Liver (tissue), 9 donors: Measurements from ENCODE around the gene ZNF765. TPM values are rescaled to one million over a fixed set of nuclear protein-coding genes. Genes with fewer than 3 reads are reported as not detected.

Experiments
- DNase-seq: peaks from one replicate; pipeline ENCODE4 v3.0.0-alpha.2; 2017; ENCODE audit warnings: low spot score
- H3K27ac ChIP-seq, 2 donors: one replicate each; pipeline ENCODE4 v1.7.0; 2013; ENCODE audit warnings: inconsistent platforms in 2 of 2, low read length in 2 of 2, control low read depth in 1 of 2, low read depth in 1 of 2, mild to moderate bottlenecking in 1 of 2
- H3K27me3 ChIP-seq, 4 donors: one replicate each; pipeline versions ENCODE4 v1.6.1 to v1.7.0; 2013; ENCODE audit warnings: low read length in 3 of 4, inconsistent platforms in 1 of 4, mild to moderate bottlenecking in 1 of 4, moderate library complexity in 1 of 4; ENCODE audit not compliant: control insufficient read depth in 4 of 4, insufficient read depth in 4 of 4
- H3K36me3 ChIP-seq, 4 donors: one replicate each; pipeline versions ENCODE4 v1.6.1 to v1.7.0; 2013; ENCODE audit warnings: low read length in 3 of 4, mild to moderate bottlenecking in 3 of 4, low read depth in 1 of 4, moderate library complexity in 1 of 4; ENCODE audit not compliant: control insufficient read depth in 4 of 4, insufficient read depth in 3 of 4
- H3K4me1 ChIP-seq, 4 donors: one replicate each; pipeline versions ENCODE4 v1.6.1 to v1.7.0; 2013; ENCODE audit warnings: low read length in 3 of 4, mild to moderate bottlenecking in 3 of 4, moderate library complexity in 1 of 4; ENCODE audit not compliant: control insufficient read depth in 4 of 4, insufficient read depth in 4 of 4
- H3K4me3 ChIP-seq, 3 donors: one replicate each; pipeline versions ENCODE4 v1.6.1 to v1.7.0; 2013; ENCODE audit warnings: low read length in 3 of 3, control low read depth in 1 of 3, low read depth in 1 of 3, mild to moderate bottlenecking in 1 of 3
- H3K9ac ChIP-seq, 2 donors: one replicate each; pipeline ENCODE4 v1.7.0; 2013; ENCODE audit warnings: low read length in 2 of 2, mild to moderate bottlenecking in 2 of 2, moderate library complexity in 2 of 2, control low read depth in 1 of 2, low read depth in 1 of 2
- H3K9me3 ChIP-seq, 4 donors: one replicate each; pipeline versions ENCODE4 v1.6.1 to v1.7.0; 2013; ENCODE audit warnings: low read length in 3 of 4; ENCODE audit not compliant: control insufficient read depth in 4 of 4
- ATF3 ChIP-seq: IDR thresholded peaks from 2 replicates; pipeline ENCODE4 v1.6.1; 2016; ENCODE audit warnings: antibody characterized with exemption
- EGR1 ChIP-seq, 2 donors: IDR thresholded peaks; 2 replicates each; pipeline ENCODE4 v1.6.1; 2016 to 2018; ENCODE audit warnings: antibody characterized with exemption in 2 of 2, low read depth in 2 of 2
- FOXA1 ChIP-seq: IDR thresholded peaks from 2 replicates; pipeline ENCODE4 v1.6.1; 2016; ENCODE audit warnings: antibody characterized with exemption
- FOXA2 ChIP-seq: IDR thresholded peaks from 2 replicates; pipeline ENCODE4 v1.6.1; 2016; ENCODE audit warnings: antibody characterized with exemption
- GABPA ChIP-seq, 2 donors: IDR thresholded peaks in 1 of 2; conservative IDR thresholded peaks in 1 of 2; 2 replicates each; pipeline ENCODE4 v1.6.1; 2016; ENCODE audit warnings: antibody characterized with exemption in 2 of 2, mild to moderate bottlenecking in 1 of 2, moderate library complexity in 1 of 2
- HNF4A ChIP-seq, 2 donors: conservative IDR thresholded peaks; 2 replicates each; pipeline ENCODE4 v1.6.1; 2016; ENCODE audit warnings: antibody characterized with exemption in 2 of 2, mild to moderate bottlenecking in 2 of 2
- HNF4G ChIP-seq: IDR thresholded peaks from 2 replicates; pipeline ENCODE4 v1.6.1; 2016; ENCODE audit warnings: antibody characterized with exemption
- JUND ChIP-seq, 2 donors: IDR thresholded peaks; 2 replicates each; pipeline ENCODE4 v1.6.1; 2016; ENCODE audit warnings: antibody characterized with exemption in 2 of 2
- NR2F2 ChIP-seq: IDR thresholded peaks from 2 replicates; pipeline ENCODE4 v1.6.1; 2016; ENCODE audit warnings: antibody characterized with exemption
- RAD21 ChIP-seq, 2 donors: IDR thresholded peaks; 2 replicates each; pipeline ENCODE4 v1.6.1; 2016; ENCODE audit warnings: antibody characterized with exemption in 2 of 2, mild to moderate bottlenecking in 2 of 2
- REST ChIP-seq: IDR thresholded peaks from 2 replicates; pipeline ENCODE4 v1.6.1; 2016; ENCODE audit warnings: antibody characterized with exemption, mild to moderate bottlenecking
- RXRA ChIP-seq, 2 donors: IDR thresholded peaks; 2 replicates each; pipeline ENCODE4 v1.6.1; 2017 to 2018; ENCODE audit warnings: antibody characterized with exemption in 2 of 2, mild to moderate bottlenecking in 1 of 2
- SP1 ChIP-seq: IDR thresholded peaks from 2 replicates; pipeline ENCODE4 v1.6.1; 2018; ENCODE audit warnings: antibody characterized with exemption, mild to moderate bottlenecking
- TAF1 ChIP-seq: conservative IDR thresholded peaks from 2 replicates; pipeline ENCODE4 v1.6.1; 2016; ENCODE audit warnings: antibody characterized with exemption, mild to moderate bottlenecking
- YY1 ChIP-seq: IDR thresholded peaks from 2 replicates; pipeline ENCODE4 v1.6.1; 2016; ENCODE audit warnings: antibody characterized with exemption, mild to moderate bottlenecking
- WGBS: extraction: QIAGEN DNeasy Blood & Tissue Kit; methylation state at CpG from one replicate; pipeline ENCODE4 v1.1.7; 2013; 5-methylcytosine and 5-hydroxymethylcytosine counted together
- polyA plus RNA-seq, 2 donors: library from polyadenylated mRNA; stranded (reverse) in 1 of 2; unstranded in 1 of 2; fragments of 200-250 nt in 1 of 2; fragments of >200 nt in 1 of 2; fragmentation: Nextera tagmentation in 1 of 2; extraction: Ambion mirVana in 1 of 2; gene quantifications; one replicate each; pipeline versions ENCODE4 v1.2.1 to v1.2.3, GENCODE V29; 2013 to 2015
- total RNA-seq, 2 donors: library from RNA; depleted of rRNA; stranded (reverse); fragments of >200 nt; gene quantifications; one replicate each; pipeline ENCODE4 v1.2.3, GENCODE V29; 2014
- TF ChIP-seq, protein P1 (sequence below): IDR thresholded peaks from 2 replicates; pipeline ENCODE4 v1.6.1; 2016; ENCODE audit warnings: antibody characterized with exemption
- TF ChIP-seq, protein P2 (sequence below): fragments of 150-350 bp; IDR thresholded peaks from 2 replicates; pipeline ENCODE4 v1.5.1; 2017; ENCODE audit warnings: improper control_type of control experiment, low read depth, low read length; ENCODE audit not compliant: missing input control
- TF ChIP-seq, protein P3 (sequence below): IDR thresholded peaks from 2 replicates; pipeline ENCODE4 v1.6.1; 2016; ENCODE audit warnings: antibody characterized with exemption
- donor health status: healthy.
- donor health status: healthy.
- donor health status: healthy.
- donor health status: healthy.
- donor health status: healthy.

ZNF765 gene
- total and polyA plus RNA-seq, 4 donors: 1.3 to 8.5 (median 5.2) TPM

GRCh38 chr19:53374743-53375142, 20.2 kb upstream of the ZNF765 start:
- no peaks in the 10 kb centered on the region for H3K4me1 ChIP-seq
- H3K9ac ChIP-seq: no peak overlapping the region
- DNase-seq: no peak
- no peaks in the 10 kb centered on the region for H3K27me3 ChIP-seq
- TF ChIP-seq NR2F2 (no peak), FOXA1 (no peak)
- H3K9me3 ChIP-seq: peaks cover 6 to 22% (median 13%) of the 10 kb centered on the region in 4 donors
- WGBS: 96% methylated on average over 1 of the region's 1 CpG
- H3K27ac ChIP-seq: no peak overlapping the region
- H3K4me3 ChIP-seq: peak overlapping the region in 1 of 3 donors; percentile 30
- H3K36me3 ChIP-seq: peaks cover 4 to 20% (median 13%) of the 10 kb centered on the region in 4 donors

DNA sequence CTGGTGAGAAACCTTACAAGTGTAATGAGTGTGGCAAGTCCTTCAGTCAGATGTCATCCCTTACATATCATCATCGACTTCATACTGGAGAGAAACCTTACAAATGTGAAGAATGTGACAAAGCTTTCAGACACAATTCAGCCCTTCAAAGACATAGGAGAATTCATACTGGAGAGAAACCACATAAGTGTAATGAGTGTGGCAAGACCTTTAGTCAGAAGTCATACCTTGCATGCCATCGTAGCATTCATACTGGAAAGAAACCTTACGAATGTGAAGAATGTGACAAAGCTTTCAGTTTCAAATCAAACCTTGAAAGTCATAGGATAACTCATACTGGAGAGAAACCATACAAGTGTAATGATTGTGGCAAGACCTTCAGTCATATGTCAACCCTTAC, 13.6 kb upstream of the ZNF765 start:
- H3K9me3 ChIP-seq: peaks cover 25 to 74% (median 44%) of the 10 kb centered on the region in 4 donors
- H3K27ac ChIP-seq: no peak overlapping the region
- no peaks in the 10 kb centered on the region for H3K4me1 ChIP-seq
- 98% methylated on average over 3 of the region's 3 CpGs for WGBS
- peaks cover 2 to 25% (median 23%) of the 10 kb centered on the region in 4 donors for H3K36me3 ChIP-seq
- TF ChIP-seq SP1 (no peak), HNF4A (conservative IDR thresholded peaks at IDR 0.05) (no peak), RAD21 (IDR thresholded peaks at IDR 0.05) (no peak), FOXA1 (no peak), RXRA (IDR thresholded peaks at IDR 0.05) (no peak), YY1 (no peak), TAF1 (no peak), ATF3 (no peak), GABPA (IDR thresholded peaks at IDR 0.05 in 1 of 2, conservative IDR thresholded peaks at IDR 0.05 in 1 of 2) (no peak), FOXA2 (no peak), NR2F2 (no peak), REST (no peak), EGR1 (IDR thresholded peaks at IDR 0.05; ENCODE audit: low read depth in 2 of 2) (no peak), HNF4G (no peak), JUND (IDR thresholded peaks at IDR 0.05) (no peak)
- TF ChIP-seq, protein P1, sequence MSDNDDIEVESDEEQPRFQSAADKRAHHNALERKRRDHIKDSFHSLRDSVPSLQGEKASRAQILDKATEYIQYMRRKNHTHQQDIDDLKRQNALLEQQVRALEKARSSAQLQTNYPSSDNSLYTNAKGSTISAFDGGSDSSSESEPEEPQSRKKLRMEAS: no peak
- TF ChIP-seq, protein P2, sequence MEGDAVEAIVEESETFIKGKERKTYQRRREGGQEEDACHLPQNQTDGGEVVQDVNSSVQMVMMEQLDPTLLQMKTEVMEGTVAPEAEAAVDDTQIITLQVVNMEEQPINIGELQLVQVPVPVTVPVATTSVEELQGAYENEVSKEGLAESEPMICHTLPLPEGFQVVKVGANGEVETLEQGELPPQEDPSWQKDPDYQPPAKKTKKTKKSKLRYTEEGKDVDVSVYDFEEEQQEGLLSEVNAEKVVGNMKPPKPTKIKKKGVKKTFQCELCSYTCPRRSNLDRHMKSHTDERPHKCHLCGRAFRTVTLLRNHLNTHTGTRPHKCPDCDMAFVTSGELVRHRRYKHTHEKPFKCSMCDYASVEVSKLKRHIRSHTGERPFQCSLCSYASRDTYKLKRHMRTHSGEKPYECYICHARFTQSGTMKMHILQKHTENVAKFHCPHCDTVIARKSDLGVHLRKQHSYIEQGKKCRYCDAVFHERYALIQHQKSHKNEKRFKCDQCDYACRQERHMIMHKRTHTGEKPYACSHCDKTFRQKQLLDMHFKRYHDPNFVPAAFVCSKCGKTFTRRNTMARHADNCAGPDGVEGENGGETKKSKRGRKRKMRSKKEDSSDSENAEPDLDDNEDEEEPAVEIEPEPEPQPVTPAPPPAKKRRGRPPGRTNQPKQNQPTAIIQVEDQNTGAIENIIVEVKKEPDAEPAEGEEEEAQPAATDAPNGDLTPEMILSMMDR: no peak
- TF ChIP-seq, protein P3, sequence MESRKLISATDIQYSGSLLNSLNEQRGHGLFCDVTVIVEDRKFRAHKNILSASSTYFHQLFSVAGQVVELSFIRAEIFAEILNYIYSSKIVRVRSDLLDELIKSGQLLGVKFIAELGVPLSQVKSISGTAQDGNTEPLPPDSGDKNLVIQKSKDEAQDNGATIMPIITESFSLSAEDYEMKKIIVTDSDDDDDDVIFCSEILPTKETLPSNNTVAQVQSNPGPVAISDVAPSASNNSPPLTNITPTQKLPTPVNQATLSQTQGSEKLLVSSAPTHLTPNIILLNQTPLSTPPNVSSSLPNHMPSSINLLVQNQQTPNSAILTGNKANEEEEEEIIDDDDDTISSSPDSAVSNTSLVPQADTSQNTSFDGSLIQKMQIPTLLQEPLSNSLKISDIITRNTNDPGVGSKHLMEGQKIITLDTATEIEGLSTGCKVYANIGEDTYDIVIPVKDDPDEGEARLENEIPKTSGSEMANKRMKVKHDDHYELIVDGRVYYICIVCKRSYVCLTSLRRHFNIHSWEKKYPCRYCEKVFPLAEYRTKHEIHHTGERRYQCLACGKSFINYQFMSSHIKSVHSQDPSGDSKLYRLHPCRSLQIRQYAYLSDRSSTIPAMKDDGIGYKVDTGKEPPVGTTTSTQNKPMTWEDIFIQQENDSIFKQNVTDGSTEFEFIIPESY: no peak
- H3K4me3 ChIP-seq: peak overlapping the region in 2 of 3 donors; percentile 39 to 66
- no peak overlapping the region for H3K9ac ChIP-seq
- no peak for DNase-seq
- no peaks in the 10 kb centered on the region for H3K27me3 ChIP-seq
